Stimulated activated CD4-positive, alpha-beta T cell treated with anti-CD3 and anti-CD28 coated beads, Interleukin-12 subunit alpha, Interleukin-12 subunit beta, amount 100 ng/mL, for 48 hours (primary cell): ENCODE measurements around the gene ANO4.
"Not testable (repeated sequence)": the region's sequence is repeated elsewhere in the genome, so short reads cannot be mapped to it uniquely, and the experiment has no call there.

Experiments used
- DNase-seq, 3 donors: peaks; one replicate each; pipeline ENCODE4 v3.0.0-alpha.2; 2020; ENCODE audit warnings: low read depth in 2 of 3, low spot score in 1 of 3

Gene ANO4

DNA sequence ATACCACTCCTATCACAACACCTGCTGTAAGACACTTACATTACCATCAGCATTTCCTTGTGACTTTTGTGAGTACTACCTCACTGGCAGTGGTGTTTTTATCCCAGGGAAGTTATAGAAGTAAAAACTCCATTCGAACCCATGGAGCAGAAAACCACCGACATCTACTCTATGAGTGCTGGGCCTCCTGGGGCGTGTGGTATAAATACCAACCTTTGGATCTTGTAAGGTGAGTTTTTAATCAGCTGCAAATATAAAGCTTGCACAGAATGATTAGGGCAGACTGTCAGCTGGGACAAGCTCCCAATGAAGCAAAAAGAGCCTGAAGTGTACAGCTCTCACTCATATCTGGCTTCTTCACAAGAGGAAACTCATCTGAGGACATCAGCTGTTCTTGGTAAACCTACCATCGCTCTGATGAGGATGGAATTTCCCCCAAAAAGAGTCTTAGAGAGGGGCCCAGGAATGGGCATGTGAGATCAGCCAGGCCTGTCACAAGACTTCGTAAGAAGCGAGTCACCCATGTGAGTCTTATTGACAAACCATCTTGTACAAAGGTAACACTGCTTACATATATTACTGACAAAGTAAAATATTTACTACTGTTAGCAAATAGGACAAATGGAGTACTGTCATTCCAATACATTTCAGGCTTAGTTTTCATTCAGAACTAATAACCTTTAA is 245.4 kb downstream of the ANO4 start:
- no peak for DNase-seq

GRCh38 chr12:101040936-101041335 is 246.4 kb downstream of the ANO4 start:
- DNase-seq, result no peak

DNA sequence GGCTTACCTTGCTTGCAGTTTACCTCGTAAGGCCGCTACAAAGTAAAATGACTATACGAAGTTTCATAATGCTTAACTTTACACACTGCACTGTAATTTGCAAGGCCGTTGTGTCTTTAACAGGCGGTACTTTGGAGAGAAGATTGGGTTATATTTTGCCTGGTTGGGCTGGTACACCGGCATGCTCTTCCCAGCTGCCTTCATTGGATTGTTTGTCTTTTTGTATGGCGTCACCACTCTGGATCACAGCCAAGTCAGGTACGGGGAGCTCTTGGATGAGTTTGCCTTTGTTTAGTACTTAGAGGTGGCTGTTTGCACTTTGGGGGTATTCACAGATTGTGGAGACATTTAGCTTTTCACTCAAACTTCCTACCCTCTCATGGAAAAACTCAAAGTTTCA is 247.6 kb downstream of the ANO4 start:
- DNase-seq, result no peak

- no peak for DNase-seq
Measured at GRCh38 chr12:101044512-101045059, 250.0 kb downstream of the ANO4 start.

GRCh38 chr12:101045486-101046464 is 251.2 kb downstream of the ANO4 start:
- DNase-seq, result no peak

DNA sequence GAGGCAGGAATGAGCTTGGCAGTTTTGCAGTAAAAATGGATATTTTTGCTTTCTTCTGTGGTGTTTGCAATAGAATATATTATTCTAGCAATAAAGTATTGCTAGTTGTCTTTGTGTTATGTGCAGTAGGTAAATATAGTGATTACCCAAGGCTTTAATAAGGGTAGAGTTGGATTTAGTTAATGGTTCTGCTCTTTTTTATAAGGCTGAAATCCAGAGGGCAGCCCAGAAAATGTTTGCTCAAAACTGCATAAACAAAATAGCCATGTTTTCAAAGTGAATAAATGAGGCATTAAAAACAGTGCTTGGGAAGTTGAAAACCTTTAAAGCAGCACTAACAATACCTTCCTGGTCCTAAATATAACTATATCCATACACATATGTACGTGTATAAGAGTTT is 253.1 kb downstream of the ANO4 start:
- no peak for DNase-seq

DNA sequence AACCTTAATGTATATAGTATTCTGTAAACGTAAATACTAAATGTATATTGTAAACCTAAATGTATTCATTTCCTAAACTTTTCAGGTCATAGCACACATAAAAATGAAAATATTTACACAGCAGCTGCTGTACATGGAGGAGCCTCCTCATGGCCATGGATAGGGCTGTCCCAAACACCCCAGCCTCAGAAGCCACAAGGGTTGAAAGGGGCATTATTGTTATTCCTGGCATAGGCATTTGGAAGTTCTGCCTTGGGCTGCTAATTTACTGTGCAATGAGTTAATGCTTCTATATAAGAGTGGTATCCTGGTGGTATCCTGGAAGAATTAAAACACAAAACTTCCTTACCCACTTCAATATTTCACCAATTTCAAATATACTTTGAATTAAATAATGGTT is 256.1 kb downstream of the ANO4 start:
- DNase-seq, result no peak

DNA sequence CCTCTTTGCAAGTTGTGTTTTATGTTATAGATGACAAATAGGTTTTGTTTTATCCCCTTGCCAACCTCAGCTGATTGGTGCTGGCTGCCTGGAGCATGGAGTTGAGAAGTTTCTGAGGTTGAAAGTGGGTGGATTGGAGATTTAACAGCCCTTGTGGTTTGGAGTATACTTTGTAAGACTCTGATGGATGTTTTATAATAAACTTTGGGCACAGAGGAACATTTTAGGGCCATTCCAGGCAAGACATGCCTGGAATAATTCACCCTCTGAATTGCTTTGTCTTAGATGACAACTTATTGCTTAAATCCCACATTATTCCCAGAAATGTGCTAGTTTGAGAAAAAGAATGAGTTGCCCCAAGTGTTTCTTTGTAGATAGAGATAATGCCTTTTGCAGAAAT is 256.6 kb downstream of the ANO4 start:
- DNase-seq, result no peak

- DNase-seq, result no peak
Measured at GRCh38 chr12:101051901-101052550, 257.4 kb downstream of the ANO4 start.

GRCh38 chr12:101053203-101053602 is 258.6 kb downstream of the ANO4 start:
- no peak for DNase-seq

DNA sequence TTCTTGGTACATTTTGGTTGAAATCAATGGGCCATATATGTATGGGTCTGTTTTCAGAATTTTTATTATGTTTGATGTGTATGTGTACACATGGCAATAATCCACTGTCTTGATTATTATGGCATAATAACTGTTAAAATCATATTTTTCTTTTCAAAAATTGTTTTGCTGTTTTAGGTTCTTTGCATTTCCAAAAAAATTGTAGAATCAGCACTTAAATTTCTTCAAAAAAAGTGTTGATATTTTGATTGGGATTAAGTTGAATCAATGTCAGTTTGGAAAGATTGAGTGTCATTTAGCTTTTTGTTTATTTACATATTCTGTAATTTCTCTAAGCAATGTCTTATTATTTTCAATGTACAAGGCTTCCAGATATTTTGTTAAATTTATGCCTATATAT is 261.4 kb downstream of the ANO4 start:
- DNase-seq, result no peak

GRCh38 chr12:101062508-101062907 is 267.9 kb downstream of the ANO4 start:
- not testable (repeated sequence) for DNase-seq

GRCh38 chr12:101064721-101065120 is 270.1 kb downstream of the ANO4 start:
- DNase-seq, result no peak

- no peak for DNase-seq
Measured at GRCh38 chr12:101066489-101066888, 271.9 kb downstream of the ANO4 start.

- DNase-seq, result no peak
Measured at GRCh38 chr12:101068402-101068801, 273.8 kb downstream of the ANO4 start.

DNA sequence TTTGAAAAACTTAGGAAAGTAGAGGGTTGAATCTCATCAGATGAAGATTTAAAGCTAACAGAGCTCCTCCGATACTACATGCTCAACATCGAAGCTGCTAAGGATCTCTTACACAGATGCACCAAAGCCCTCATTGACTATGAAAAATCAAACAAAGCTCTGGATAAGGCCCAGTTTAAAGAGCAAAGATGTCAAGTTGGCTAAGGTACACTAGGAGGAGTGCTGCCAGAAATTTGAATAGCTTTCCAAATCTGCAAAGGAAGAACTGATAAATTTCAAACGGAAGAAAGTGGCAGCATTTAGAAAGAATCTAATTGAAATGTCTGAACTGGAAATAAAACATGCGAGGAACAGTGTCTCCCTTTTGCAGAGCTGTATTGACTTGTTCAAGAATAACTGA is 274.3 kb downstream of the ANO4 start:
- DNase-seq, result no peak

DNA sequence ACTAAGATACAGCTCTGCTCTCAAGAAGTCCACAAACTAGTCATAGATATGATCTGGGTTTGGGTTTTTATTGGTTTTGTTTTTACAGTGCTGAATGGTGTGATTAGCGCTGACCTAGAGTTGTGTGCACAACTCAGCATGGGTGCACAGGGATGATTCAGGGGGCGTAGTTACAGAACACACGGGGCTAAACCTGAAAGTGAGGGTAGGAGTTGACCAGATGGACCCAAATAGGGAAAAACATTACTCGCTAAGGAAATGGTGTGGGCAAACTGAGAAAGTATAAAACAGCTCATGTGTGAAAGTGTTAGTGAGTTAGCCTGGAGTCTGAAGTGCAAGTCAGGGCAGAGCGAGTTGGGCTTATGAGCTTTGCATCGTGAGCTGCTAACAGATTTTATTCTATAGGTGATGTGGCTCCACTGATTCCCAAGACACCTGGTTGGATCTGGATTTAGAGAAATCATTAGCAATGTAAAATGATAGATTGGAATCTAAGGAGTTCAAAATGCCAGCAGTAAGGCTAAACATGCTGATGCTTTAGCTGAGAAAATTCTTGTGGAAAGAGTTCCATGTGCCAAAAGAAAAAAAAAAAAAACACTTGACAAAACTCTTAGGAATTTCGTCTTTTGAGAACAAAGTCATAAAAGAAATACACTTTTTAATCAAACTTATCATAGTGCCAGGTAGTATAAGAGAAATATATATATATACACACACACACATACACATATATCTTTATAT is 280.5 kb downstream of the ANO4 start:
- no peak for DNase-seq

GRCh38 chr12:101076921-101077320 is 282.3 kb downstream of the ANO4 start:
- DNase-seq, result no peak

DNA sequence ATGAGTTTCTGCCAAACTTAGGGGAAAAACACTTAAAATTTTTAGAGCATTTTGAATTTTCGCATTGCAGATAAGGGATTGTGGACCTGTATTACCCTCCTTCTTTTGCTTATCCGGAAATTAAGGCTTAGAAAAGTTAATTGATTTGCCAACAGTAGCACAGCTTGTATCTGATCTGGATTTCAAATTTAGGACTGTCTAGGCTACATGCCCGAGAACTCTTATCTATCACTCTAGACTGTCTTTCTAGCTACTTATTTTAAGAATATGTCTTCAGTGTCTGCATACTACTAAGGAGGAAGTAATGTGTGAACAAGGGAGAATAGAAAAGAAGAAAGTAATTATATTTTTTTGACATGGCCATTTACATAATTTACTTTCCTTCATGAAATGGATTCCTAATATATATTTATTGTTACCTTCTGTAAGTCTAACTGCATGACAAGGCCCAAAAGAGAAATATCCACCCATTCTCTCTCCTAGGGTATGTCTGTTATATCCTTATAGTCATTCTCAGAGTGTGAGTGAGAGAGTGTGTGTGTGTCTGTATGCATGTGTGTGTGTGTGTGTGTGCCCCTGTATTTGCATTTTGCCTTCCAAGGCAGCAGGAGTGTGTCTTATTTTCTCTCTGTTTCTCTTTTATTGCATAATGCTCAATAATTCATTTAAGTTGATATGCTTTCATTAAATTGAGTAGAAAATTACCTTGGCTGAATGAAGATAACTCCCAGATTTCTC is 283.4 kb downstream of the ANO4 start:
- DNase-seq, result no peak
